ACC112 (cell line): ENCODE measurements around the gene DDX46.
"Not testable (repeated sequence)": the region's sequence is repeated elsewhere in the genome, so short reads cannot be mapped to it uniquely, and the experiment has no call there.

Source experiments
- H2AFZ ChIP-seq: fragments of 200-600 bp; sonication (generic); one replicate; pipeline ENCODE4 v1.6.0; 2017; ENCODE audit warnings: antibody characterized with exemption, low read length; ENCODE audit not compliant: unreplicated experiment
- H3K27ac ChIP-seq: fragments of 200-600 bp; sonication (generic); 2 replicates; pipeline ENCODE4 v1.5.1; 2014; ENCODE audit warnings: low read depth, mild to moderate bottlenecking, antibody characterized with exemption, low read length, moderate library complexity
- H3K27me3 ChIP-seq: fragments of 200-600 bp; sonication (generic); 2 replicates; pipeline ENCODE4 v1.6.1; 2014; ENCODE audit warnings: mild to moderate bottlenecking, antibody characterized with exemption, low read length, moderate library complexity, mixed read lengths; ENCODE audit not compliant: insufficient read depth
- H3K36me3 ChIP-seq: fragments of 200-600 bp; sonication (generic); 2 replicates; pipeline ENCODE4 v1.6.1; 2016; ENCODE audit warnings: mild to moderate bottlenecking, antibody characterized with exemption, low read length, moderate library complexity, mixed read lengths; ENCODE audit not compliant: insufficient read depth
- H3K4me1 ChIP-seq: fragments of 200-600 bp; sonication (generic); one replicate; pipeline ENCODE4 v1.6.1; 2016; ENCODE audit warnings: low read length, mixed read lengths; ENCODE audit not compliant: insufficient read depth, unreplicated experiment, control insufficient read depth
- H3K4me3 ChIP-seq: fragments of 200-600 bp; sonication (generic); 2 replicates; pipeline ENCODE4 v1.5.1; 2014; ENCODE audit warnings: mild to moderate bottlenecking, low read depth, low read length
- H3K79me2 ChIP-seq: fragments of 200-600 bp; sonication (generic); one replicate; pipeline ENCODE4 v1.6.0; 2016; ENCODE audit warnings: low read length; ENCODE audit not compliant: control insufficient read depth, unreplicated experiment, insufficient read depth

DDX46 gene

GRCh38 chr5:134817006-134817405, 58.4 kb downstream of the DDX46 start:
- H3K79me2 ChIP-seq = no peaks in the 10 kb centered on the region
- no peaks in the 10 kb centered on the region for H3K4me1 ChIP-seq
- no peak overlapping the region for H3K4me3 ChIP-seq
- H3K27me3 ChIP-seq = no peaks in the 10 kb centered on the region
- H3K27ac ChIP-seq = no peak overlapping the region
- peaks cover 45% of the 10 kb centered on the region for H3K36me3 ChIP-seq
- H2AFZ ChIP-seq = no peak overlapping the region

- H3K27me3 ChIP-seq = no peaks in the 10 kb centered on the region
- no peak overlapping the region for H2AFZ ChIP-seq
- H3K79me2 ChIP-seq = no peaks in the 10 kb centered on the region
- H3K4me1 ChIP-seq = no peaks in the 10 kb centered on the region
- peaks cover 41% of the 10 kb centered on the region for H3K36me3 ChIP-seq
- H3K4me3 ChIP-seq = no peak overlapping the region
- no peak overlapping the region for H3K27ac ChIP-seq
These were observed 60.2 kb downstream of the DDX46 start for GRCh38 chr5:134818776-134819175.

DNA sequence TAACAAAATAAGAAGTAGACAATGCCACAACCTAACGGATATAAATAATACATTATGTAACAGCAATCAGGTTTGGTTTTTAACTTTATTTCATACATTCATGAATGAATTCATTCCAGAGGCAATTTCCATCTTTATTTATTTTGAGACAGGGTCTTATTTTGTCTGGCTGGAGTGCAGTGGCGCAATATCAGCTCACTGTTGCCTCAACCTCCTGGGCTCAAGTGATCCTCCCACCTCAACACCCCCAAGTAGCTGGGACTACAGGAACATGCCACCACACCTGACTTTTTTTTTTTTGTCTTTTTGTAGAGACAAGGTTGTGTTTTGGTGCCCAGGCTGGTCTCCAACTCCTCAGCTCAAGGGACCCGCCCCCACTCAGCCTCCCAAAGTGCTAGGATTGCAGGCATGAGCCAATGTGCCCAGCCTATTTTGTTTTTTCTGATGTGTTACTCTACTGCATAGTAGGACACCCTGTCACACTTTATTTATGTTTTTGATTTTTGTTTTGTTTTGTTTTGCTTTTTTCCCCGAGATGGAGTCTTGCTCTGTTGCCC, 60.9 kb downstream of the DDX46 start:
- Histone ChIP-seq H3K27me3 (no peaks in the 10 kb centered on the region), H3K4me1 (no peaks in the 10 kb centered on the region), H2AFZ (no peak overlapping the region), H3K79me2 (no peaks in the 10 kb centered on the region), H3K4me3 (no peak overlapping the region), H3K36me3 (peaks cover 37% of the 10 kb centered on the region), H3K27ac (no peak overlapping the region)

- H3K4me3 ChIP-seq = no peak overlapping the region
- no peaks in the 10 kb centered on the region for H3K27me3 ChIP-seq
- peaks cover 33% of the 10 kb centered on the region for H3K36me3 ChIP-seq
- H3K4me1 ChIP-seq = peaks cover 11% of the 10 kb centered on the region
- H3K27ac ChIP-seq = no peak overlapping the region
- H2AFZ ChIP-seq = no peak overlapping the region
- no peaks in the 10 kb centered on the region for H3K79me2 ChIP-seq
These were observed 63.3 kb downstream of the DDX46 start for GRCh38 chr5:134821841-134822240.

DNA sequence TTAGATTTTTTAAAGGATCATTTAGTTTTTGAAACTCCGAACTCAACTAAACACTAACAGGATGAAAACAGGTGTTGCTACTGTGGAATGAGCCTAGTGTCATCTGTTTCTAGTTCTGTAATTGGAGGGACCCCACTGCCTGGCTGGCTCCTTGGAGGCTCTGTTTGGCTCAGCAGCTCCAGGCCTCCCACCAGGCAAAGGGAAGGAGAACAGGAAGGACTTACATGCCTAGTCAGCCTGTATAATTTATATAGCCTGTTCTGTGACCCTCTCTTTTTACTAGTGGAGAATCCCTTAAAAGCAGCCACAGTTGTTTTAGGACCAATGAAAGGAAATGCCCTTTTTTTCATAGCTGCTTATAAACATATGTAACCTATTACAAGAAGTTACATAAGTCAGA, 66.1 kb downstream of the DDX46 start:
- H3K79me2 ChIP-seq = no peaks in the 10 kb centered on the region
- no peak overlapping the region for H3K27ac ChIP-seq
- no peaks in the 10 kb centered on the region for H3K27me3 ChIP-seq
- H3K4me3 ChIP-seq = no peak overlapping the region
- H3K4me1 ChIP-seq = peaks cover 11% of the 10 kb centered on the region
- peaks cover 24% of the 10 kb centered on the region for H3K36me3 ChIP-seq
- no peak overlapping the region for H2AFZ ChIP-seq

GRCh38 chr5:134825212-134825611, 66.6 kb downstream of the DDX46 start:
- Histone ChIP-seq H3K4me3 (no peak overlapping the region), H3K36me3 (peaks cover 24% of the 10 kb centered on the region), H3K27me3 (no peaks in the 10 kb centered on the region), H3K27ac (no peak overlapping the region), H3K4me1 (peaks cover 11% of the 10 kb centered on the region), H2AFZ (no peak overlapping the region), H3K79me2 (no peaks in the 10 kb centered on the region)

DNA sequence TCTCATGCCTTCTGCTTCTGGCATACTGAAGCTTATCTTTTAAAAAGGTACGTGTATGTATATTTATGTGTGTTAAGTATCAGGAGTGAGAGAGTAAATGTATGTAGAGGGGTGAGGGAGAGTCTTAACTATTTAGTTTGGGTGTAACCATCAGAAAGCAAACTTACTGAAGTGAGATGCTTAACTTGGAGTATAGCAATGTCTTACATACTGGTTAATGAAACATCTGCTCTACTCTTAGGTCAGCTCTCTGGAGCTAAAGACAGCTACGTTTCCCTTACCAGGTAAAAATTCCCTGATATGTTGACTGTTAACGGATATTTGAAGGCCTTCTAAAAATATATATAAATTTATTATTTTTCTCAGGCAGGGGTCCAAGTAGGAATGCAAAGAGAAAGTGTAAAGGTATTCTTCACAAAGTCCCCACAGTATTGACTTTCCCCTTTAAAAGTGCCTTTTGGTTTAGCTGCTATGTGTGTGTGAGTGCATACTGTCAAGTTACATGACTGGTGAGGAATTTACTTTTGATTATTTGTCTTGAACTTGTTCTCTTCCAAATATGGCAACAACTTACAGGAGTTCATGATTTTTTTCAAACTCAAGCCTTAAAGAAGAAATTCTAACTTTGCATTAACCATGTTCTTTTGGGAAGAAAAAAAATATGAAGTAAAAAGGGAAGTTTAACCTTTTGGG, 74.9 kb downstream of the DDX46 start:
- H3K36me3 ChIP-seq = peaks cover 7% of the 10 kb centered on the region
- H3K79me2 ChIP-seq = no peaks in the 10 kb centered on the region
- H3K4me3 ChIP-seq = no peak overlapping the region
- H3K4me1 ChIP-seq = no peaks in the 10 kb centered on the region
- no peak overlapping the region for H2AFZ ChIP-seq
- no peaks in the 10 kb centered on the region for H3K27me3 ChIP-seq
- no peak overlapping the region for H3K27ac ChIP-seq

- Histone ChIP-seq H3K4me1 (no peaks in the 10 kb centered on the region), H3K36me3 (peaks cover 3% of the 10 kb centered on the region), H3K27me3 (no peaks in the 10 kb centered on the region), H2AFZ (no peak overlapping the region), H3K27ac (no peak overlapping the region), H3K4me3 (no peak overlapping the region), H3K79me2 (no peaks in the 10 kb centered on the region)
These were observed 77.0 kb downstream of the DDX46 start for GRCh38 chr5:134835623-134836022.

- no peaks in the 10 kb centered on the region for H3K27me3 ChIP-seq
- no peaks in the 10 kb centered on the region for H3K79me2 ChIP-seq
- no peak overlapping the region for H3K4me3 ChIP-seq
- H3K36me3 ChIP-seq = peaks cover 3% of the 10 kb centered on the region; the same call in 1 of the 2 replicates
- no peak overlapping the region for H3K27ac ChIP-seq
- peaks cover 3% of the 10 kb centered on the region for H3K4me1 ChIP-seq
- no peak overlapping the region for H2AFZ ChIP-seq
These were observed 79.1 kb downstream of the DDX46 start for GRCh38 chr5:134837530-134838181.

GRCh38 chr5:134838361-134838760, 79.8 kb downstream of the DDX46 start:
- not testable (repeated sequence) for H2AFZ ChIP-seq, H3K4me3 ChIP-seq, H3K36me3 ChIP-seq, H3K27me3 ChIP-seq, H3K4me1 ChIP-seq, H3K27ac ChIP-seq, H3K79me2 ChIP-seq

- Histone ChIP-seq H2AFZ (no peak overlapping the region), H3K27ac (no peak overlapping the region), H3K79me2 (no peaks in the 10 kb centered on the region), H3K4me3 (no peak overlapping the region), H3K4me1 (peaks cover 15% of the 10 kb centered on the region), H3K27me3 (no peaks in the 10 kb centered on the region), H3K36me3 (no peaks in the 10 kb centered on the region)
These were observed 82.2 kb downstream of the DDX46 start for GRCh38 chr5:134840811-134841210.
